ENCODE results near the gene NHSL2.

Gene NHSL2

DNA sequence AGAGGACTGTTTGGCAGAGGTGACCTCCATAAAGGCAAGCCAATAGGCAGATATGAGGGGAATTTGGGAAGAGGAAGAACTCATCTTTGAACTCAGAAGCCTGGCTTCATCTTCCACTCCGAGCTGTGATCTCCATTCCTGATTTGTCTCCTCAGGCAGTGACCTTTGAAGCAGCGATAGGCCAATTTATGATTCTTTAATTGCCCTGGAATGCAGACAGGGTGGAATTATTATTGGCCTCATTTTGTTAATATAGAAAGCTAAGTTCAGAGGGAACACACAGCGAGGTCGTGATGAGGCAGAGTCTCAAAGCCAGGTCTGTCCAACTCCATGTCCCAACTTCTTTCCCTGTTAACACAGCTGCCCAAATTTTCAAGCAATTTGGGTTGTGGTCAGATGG lies 204.2 kb downstream of the NHSL2 start:
- DNase-seq, result no peak

GRCh38 chrX:72115380-72115779 lies 204.7 kb downstream of the NHSL2 start:
- DNase-seq, result no peak

- no peak for DNase-seq
These were observed 207.1 kb downstream of the NHSL2 start for GRCh38 chrX:72117636-72118210.

DNA sequence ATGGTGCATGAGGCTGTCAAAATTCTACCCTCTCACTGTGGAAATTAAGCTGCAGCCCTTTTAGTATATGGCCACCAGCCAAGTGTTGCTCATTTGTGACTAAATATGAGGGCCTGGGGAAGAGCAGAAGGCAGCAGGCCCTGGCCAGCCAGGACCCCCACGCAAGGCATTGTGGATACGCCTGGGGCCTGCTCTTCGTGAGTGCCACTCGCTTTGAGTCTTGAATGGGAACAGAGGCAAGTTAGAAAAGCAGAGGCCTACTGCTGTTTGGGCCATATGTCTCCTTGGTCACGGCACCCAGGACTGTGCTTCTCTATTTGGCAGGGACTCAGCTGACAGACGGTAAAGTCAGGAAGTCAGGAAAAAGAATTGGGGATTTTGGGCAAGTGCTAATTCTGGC lies 210.2 kb downstream of the NHSL2 start:
- DNase-seq, result no peak

GRCh38 chrX:72121383-72121782 lies 210.7 kb downstream of the NHSL2 start:
- DNase-seq, result no peak

DNA sequence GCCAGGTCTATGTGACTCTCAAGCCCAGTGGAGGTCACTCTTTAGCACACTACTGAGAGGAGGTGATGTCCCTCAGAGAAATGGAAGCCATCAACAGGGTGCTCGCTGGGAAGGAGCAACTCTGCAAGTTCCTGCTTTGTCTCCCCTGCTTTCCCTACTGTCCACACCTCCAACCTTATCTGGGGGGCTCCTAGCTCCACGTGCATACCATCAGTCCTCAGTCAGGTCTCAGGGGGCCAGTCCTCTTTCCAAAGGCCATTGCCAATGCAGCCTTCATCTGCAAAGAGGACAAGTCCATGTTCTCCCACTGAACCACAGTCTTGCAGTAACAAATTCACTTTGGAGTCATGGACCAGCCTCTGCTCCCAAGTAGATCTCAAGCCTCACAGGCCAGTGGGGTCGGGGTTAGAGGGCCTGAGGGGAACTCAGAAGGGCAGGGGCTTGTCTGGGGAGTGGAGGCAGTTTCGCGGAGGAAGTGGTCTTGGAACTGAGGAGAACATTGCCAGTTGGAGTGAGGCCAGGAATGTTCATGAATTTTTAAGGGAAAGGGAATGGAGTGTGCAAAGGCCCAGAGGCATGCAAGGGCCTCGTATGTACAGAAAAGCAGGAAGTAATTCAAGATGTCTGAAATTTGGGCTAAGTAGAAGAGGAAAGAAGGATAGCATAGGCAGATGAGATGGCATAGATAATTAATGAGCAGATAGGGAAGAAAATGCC lies 212.1 kb downstream of the NHSL2 start:
- no peak for DNase-seq

GRCh38 chrX:72123471-72124185 lies 213.0 kb downstream of the NHSL2 start:
- DNase-seq, result no peak

- no peak for DNase-seq
These were observed 214.0 kb downstream of the NHSL2 start for GRCh38 chrX:72124540-72125201.

DNA sequence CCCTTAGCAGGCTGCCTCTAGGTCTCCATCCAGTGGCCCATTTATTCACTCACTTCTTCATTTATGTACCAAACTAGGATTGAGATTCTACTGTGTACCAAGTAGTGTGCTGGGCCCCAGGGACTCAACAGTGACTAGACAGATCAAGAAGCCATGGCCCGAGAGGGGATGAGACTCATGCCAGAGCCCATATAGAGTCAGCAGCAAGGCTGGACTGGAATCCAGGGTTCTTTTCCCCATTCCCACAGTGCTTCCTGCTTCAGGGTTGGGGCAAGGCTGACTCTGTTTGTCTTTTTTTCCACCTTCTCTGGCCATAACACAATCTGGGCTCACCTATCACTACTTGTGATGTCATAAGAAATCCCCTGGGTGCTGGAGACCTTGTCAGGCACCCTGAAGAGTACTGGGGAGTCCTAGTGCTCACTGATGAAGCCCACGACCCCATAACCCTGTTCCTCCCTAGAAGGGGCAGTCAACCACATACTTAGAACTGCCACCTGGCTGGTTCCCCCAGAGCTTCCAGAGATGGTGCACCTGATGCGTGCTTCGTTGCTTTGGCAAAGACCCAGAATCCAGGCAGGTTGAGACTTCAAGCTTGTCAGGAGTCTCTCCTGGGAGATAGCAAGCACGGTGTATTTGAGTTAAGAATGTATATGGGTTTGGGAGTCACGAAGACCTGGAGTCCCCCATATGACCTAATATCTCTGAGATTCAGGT lies 214.8 kb downstream of the NHSL2 start:
- no peak for DNase-seq

- no peak for DNase-seq
These were observed 215.4 kb downstream of the NHSL2 start for GRCh38 chrX:72126048-72126415.

GRCh38 chrX:72126539-72127140 lies 216.0 kb downstream of the NHSL2 start:
- peak; percentile 2 to 4 for DNase-seq

DNA sequence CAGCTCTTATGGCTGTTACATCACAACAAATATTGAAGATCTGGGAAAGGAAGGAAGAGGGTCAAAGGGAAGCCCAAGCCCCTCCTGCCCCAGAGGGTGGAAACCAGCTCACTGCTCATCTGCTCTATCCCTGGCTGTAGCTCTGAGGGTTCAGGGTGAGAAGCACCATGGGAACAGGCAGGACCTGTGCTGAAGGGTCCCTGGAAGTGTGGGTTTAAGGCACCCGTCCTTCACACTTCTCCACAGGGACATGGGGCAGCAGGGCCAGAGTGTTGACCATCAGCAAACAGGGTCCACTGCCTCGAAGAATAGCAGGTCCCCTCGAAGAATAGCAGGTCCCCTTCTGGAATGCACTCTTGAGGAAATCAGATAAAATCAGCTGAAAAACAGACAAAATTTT lies 216.7 kb downstream of the NHSL2 start:
- no peak for DNase-seq

- DNase-seq, result no peak
These were observed 217.7 kb downstream of the NHSL2 start for GRCh38 chrX:72128183-72128834.

DNA sequence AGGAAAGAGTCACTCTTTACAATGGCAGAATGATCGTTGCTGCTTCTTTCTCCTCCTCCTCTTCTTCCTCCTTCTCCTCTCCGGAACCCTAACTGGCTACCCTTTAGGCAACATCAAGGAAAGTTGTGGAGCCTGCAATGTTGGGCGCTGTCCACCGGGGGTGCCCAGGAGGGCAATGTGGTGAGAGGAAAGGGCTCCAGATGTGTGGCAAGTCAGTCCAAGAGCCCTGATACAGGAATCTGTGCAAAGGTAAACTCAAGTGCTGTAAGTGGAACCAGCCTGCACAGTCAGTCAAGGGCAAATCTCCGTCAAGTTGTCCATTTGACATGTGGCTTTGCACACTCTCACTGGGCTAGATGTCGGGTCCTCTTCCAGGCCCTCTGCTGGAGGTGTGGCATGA lies 218.2 kb downstream of the NHSL2 start:
- peak in 1 of 2 experiments; percentile 0 for DNase-seq

DNA sequence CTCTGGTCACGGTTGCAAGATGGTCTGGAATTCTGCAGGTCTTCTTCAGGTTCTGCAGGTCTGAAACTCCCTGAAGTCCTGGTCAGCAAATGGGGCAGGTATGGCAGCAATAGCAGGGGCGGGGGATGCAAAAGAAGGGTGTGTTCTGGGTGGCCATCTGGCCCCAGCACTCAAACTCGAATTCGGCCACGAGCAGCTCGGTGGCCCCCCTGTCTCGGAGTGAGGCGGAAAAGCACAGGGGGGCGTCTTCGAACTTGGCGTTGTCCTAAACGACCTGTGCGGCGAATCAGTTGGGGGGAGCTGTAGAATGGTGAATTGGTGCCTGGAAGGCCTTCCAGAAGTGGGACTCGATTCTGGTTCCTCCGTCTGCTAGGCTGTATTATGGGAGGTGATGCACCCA lies 219.0 kb downstream of the NHSL2 start:
- no peak for DNase-seq

DNA sequence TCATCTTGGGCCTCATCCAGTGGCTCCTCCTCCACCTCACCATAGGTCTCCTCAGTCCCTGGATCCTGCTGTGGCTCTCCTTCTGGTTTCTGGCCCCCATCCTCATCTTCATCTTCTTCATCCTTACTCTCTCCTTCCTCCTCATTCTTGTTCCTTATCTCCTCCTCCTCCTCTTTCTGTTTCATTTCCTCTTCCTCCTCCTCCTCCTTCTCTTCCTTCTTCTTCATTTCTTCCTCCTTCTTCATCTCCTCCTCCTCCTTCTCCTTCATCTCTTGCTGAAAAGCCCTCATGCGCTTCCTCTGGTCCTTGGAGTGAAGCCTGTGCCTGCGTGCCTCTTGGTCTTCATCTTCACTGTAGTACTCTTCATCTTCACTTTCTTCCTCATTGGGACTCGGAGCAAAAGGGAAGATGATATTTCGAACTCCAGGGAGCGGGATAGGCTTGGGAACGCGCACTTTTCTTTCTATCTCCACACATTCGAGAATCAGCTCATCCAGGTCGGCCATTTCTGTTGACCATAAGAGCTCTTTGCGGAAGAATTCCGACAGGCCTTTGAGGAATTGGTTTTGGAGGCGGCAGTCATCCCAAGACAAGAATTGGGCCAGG lies 219.6 kb downstream of the NHSL2 start:
- no peak for DNase-seq

DNA sequence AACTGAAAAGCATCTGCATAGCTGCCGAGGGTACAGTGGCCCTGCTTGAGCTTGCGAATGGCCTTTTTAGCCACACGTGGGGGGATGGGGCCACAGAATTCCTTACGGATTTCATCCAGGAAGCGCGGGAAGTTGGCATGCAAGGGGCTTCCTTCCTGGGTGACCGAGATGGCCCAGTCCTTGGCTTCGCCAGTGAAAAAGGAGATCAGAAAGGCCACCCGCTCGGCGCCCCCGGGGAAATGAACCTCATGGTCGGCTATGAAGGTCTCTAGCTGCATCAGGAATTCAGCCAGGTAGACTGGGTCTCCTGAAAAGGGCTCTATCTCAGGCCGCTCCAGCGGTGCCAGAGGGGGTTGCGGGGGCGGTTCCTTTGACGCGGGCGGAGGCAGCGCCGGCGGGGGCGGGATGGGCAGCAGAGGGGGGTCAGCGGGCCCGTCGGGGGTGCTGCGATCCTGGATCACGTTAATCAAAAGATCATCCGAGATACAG lies 220.2 kb downstream of the NHSL2 start:
- DNase-seq, result no peak

DNA sequence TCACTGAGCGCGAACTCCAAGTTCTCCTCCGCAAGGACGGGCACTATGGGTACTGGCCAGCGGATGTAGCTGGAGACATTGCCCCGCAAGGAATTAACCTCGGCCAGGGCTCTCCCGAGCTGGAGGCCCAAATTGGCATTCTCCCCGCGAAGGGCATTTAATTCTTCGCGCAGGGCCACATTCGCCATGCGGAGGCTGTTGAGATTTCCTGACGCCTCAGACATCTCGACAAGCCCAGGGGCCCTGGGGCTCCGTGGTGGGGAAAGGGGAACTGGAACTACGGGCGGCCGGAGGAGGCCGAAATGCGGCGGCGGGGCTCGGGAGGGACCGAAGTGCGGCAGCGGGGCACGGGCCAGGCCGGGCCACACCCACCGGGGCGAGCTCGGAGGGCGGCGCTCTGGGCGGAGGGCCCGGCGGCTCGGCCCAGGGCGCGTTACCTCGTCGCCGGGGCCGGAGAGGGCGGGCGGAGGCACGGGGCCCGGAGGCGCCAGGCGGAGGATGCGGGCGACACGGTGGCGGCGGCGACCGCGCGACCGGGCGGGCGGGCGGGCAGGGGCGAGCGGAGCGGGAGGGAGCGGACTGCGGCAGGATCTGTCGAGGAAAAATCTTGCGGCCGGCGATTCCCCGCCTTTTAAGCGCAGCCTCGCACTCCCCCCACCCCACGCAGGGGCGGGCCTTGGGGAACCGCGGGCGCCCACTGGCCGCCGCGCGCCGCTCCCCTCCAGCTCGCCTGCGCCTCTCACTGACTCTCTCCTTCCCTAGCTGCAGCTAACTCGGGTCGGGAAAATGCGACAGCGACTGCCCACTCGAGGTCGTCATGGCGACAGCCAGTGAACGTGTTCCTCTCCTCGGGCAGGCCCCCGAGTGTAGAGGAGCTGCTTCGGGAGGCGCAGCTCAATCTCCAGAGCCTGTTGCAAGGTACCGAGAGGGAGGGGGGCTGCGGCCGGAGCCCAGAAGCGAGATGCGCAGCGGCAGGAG lies 221.0 kb downstream of the NHSL2 start, which contains the start of gene RTL5:
RTL5 (minus strand) TSS at position 599 of the 978 bp plus-strand sequence.
- peak; percentile 27 to 61 for DNase-seq

DNA sequence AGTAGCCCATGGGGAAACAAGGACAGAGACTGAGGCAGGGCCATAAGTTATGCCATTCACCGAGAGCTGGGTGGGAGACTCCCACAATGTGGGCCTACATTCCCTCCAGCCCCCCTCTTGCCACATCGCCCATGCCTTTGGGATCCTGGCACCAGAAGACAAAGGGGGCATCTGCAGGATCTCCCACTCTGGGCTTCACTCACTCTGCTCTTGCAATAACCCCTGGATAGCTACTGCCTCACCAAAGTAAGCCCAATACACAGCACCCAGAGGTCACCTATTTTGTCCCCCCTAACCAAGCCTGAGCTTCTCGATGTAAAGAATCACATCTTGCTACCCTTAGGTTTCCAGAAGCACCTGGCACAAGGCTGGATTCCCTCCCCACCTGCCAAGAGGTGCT lies 221.8 kb downstream of the NHSL2 start:
- no peak for DNase-seq
